NCI-H2171 (cell line): ENCODE measurements around the gene ERVW-1.

Experiments
- DNase-seq: peaks from one replicate; lab custom pipeline; 2025; lab: John Stamatoyannopoulos, UW

The ERVW-1 gene

GRCh38 chr7:92423710-92424131, 54.0 kb downstream of the ERVW-1 start:
- no peak for DNase-seq

GRCh38 chr7:92422926-92423325, 54.8 kb downstream of the ERVW-1 start:
- no peak for DNase-seq

GRCh38 chr7:92421676-92422435, 55.9 kb downstream of the ERVW-1 start:
- DNase-seq, result no peak
